Forelimb muscle (tissue), 1 donor: Measurements from ENCODE around the gene SFI1. TPM values are rescaled to one million over a fixed set of nuclear protein-coding genes. Genes with fewer than 3 reads are reported as not detected.
A peak's percentile ranks its signal among the peaks of the same experiment; 100 is the strongest.
"Not testable (repeated sequence)": the region's sequence is repeated elsewhere in the genome, so short reads cannot be mapped to it uniquely, and the experiment has no call there.

Source experiments
- DNase-seq: peaks from one replicate; pipeline ENCODE4 v3.0.0-alpha.2; 2013; ENCODE audit warnings: low read depth
- polyA plus RNA-seq: library from polyadenylated mRNA; unstranded; fragments of 120-200 nt; gene quantifications from one replicate; pipeline ENCODE4 v1.2.1, GENCODE V29; 2013; ENCODE audit not compliant: insufficient read length

Gene SFI1
- polyA plus RNA-seq, 1 donor = 9.6 TPM

- DNase-seq = no peak
Observed at GRCh38 chr22:31635638-31636306, 139.4 kb downstream of the SFI1 start.

DNA sequence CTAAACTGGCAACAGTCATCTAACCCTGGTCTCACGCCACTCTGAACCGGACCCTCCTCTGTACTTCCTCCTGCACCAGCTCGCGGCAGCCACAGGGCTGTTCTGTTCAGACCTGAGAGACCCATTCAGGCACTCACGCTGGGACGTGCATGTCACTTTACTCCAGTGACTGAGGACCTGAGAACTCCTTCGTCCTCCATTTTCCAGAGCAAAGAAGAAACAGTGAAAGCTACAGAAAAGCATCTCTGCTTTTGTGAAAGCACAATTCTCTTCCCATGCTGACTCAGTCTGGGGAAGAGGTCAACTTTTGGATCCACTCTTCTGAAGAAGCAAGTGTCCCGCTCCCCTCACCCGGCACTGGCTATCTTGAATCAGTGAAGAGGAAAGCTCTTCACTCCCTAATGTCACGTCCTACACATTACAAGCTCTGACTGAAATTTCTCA, 141.1 kb downstream of the SFI1 start:
- no peak for DNase-seq

DNA sequence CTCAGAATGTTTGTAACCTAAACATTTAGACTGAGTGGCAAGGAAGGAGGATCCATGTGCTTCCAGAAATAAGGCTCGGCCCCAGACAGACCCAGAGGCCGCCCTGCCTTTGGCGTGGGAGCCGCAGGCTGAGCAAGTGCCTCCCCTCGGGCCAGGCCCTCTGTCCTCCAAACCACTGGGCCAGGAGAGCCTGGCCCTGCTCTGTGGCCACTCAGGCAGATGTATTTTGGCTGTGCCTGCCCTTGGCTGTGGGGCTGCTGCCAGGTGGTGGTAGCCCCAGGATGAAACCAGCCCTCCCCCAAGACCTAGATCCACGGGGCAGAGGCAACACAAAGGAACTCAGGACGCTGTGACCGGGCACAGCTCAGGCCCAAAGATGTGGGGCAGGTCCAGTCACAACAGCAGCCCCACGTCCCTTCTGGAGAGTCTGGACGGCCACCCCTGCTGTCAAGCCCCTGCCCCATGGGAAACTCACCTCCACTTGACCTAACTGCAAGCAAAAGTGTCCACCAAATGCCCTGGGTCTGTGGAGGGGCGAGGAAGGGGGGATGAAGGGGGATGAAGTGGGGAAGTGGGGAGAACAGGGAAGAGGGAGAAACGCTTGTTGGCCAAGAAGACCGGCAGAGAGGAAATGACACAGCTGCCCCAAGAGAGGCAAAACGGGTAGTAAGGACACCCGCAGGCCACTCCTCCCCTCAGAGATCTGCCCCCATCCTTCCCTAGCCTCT, 141.7 kb downstream of the SFI1 start:
- DNase-seq = no peak

GRCh38 chr22:31639436-31640039, 143.2 kb downstream of the SFI1 start:
- DNase-seq = no peak

- no peak for DNase-seq
Observed at GRCh38 chr22:31646186-31647019, 150.1 kb downstream of the SFI1 start.

- DNase-seq = no peak
Observed at GRCh38 chr22:31647066-31647465, 150.7 kb downstream of the SFI1 start.

DNA sequence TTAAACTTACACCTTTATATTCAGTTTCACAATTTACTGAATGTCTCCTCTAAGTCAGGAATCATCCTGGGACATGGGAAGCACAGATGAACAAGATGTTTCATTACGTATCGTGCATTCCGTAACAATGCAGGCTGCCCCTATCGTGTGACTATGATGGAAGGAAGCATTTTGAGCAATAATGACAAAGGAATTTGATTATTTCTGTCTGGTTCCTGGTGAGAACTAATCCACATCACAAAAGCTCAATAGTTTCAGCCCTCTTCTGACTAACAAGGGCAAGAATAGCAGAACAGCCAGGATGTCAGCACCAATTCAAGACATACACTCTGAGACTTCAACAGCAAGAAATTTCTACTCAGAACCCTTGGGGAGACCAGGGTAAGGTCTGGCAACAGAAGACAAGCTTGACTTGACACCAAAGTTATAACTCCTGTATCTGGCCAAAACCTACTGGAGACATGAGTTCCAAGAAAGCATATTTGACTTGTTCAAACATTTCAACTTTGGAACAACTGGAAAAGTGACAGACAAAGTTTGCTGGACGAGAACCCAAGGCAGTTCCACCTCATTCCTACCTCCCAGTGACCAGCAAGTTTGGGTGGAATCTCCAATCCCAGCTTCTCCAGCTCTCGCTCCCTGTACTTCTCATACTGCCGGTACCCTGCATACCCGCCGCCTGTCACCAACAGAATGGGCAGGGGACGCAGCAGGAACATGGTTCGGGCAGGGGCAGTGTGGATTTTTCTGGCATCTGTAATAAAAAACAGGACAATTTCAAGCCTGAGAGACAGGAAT, 151.4 kb downstream of the SFI1 start:
- DNase-seq = no peak

- no peak for DNase-seq
Observed at GRCh38 chr22:31650391-31650790, 154.1 kb downstream of the SFI1 start.

DNA sequence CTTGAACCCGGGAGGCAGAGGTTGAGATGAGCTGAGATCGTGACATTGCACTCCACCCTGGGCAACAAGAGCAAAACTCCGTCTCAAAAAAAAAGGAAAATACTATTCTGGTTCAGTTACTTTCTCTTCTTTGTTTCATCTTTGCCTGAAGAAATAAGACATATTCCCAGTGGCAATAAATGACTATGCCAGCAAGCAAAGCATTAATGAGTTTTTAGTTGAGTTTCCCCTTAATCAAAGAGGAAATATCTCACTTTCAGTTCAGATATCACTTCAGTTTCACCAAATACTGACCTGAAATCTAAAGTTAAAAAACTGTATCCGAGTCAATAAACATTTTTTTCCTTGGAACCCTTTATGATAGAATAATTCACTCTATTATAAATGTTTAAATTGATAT, 155.3 kb downstream of the SFI1 start:
- no peak for DNase-seq

- DNase-seq = no peak
Observed at GRCh38 chr22:31652088-31652487, 155.8 kb downstream of the SFI1 start.

DNA sequence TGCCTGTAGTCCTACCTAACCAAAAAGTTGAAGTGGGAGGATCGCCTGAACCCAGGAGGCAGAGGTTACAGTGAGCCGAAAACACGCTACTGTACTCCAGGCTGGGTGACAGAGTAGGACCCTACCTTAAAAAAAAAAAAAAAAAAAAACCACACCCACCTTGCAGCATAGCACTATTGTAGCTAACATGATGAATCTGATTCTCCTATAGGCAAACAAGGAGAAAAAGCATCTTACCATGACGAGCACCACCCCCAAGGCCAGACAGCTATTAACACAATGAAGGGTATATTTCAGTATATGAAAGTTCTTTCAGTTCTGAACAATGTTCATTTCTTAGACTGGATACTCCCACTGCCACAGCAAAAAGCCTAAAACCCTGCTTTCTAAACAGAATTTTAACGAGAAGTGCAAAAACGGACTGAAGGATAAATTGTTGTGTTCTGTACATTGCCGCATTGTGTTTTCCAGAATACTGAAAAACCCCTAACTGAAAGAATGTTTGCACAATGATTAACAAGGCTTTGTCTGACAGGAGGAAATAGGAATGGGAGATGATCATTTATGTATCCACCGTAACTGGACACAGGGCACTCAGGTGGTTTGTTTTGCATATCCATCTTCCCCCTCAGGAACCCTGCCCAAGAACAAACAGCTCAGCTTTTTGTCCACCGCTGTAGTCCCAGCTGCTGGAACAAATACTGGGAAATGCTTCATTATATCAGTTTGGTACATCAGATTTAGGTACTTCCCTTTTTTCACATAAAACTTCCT, 156.8 kb downstream of the SFI1 start:
- no peak for DNase-seq

GRCh38 chr22:31653944-31654343, 157.6 kb downstream of the SFI1 start:
- DNase-seq = no peak

DNA sequence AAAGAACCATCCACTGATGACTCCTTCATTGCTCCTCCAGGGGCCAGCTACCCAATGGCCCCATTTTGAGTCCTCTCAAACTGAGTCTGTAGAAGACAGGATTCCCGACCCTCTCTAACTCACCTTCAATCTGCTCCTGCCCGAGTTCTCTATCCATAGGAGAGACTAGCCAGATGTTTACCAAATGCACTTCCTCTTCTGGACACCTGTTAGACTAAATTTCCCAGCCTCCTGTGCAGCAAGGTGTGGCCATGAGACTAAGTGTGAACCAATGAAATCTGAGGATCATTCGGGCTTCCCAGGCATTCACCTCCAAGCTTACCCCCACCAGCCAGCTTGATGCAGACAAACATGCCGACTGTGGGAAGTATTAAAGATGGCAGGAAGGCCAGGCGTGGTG, 158.1 kb downstream of the SFI1 start:
- DNase-seq = no peak

DNA sequence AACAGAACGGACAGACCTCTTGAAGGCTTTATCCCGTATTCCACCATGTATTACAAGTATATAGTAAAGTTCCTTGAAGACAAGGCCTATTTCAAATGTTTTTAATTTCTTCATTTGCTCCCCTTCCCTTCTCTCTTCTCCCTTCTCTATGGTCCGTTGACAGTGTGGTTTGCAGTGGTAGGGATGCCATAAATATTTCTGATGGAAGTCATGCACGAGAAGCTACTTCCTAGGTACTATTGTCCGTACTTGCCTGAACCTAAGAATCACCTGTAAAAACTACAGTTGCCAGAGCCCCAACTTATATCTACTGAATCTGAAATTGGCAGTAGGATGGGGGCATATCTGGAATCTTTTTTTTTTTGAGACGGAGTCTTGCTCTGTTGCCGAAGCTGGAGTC, 162.9 kb downstream of the SFI1 start:
- DNase-seq = no peak

- DNase-seq = not testable (repeated sequence)
Observed at GRCh38 chr22:31660860-31661341, 164.6 kb downstream of the SFI1 start.

DNA sequence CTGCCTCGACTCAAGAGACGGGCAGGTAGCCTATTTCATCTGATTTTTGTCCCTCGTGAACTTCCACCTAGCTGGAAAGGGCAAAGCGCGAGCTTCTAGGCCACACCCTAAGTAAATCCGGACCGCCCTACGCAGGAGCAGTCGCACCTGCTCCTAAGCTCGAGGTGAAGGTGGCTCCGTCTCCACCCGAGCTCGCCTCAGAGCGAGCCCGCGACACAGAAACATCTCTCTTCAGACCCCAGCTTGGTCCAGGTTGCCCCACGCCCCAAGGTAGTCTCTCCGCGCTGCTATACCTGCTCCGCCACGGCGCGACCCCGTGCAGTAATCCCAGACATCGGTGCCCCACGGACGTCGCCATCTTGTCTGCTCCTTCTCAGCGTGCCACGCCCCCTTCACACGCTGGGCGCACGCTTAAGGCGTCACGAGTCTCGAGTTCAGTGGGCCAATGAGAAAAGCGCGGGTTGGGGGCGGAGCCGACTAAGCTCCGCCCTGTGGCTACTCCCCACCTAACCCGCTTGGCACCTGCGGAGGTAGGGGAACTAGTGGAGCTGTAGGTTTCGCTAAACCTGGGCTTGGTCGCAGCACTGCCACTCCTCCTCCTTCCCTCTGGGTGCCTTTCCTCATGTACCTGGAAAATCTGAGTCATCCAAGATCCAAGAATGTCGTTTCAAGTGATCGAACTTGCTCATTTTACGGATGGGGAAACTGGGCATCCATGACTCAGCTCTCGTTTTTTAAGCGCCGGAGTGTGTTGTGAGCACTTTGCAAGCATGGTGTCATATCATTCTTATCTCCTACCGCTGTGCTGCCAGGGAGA, 165.7 kb downstream of the SFI1 start, which contains the start of gene PISD:
TSS of gene PISD (minus strand) at position 365 of the 817 bp plus-strand sequence. CDS start at position 358, 7 bp downstream.
- peak; percentile 91 for DNase-seq

DNA sequence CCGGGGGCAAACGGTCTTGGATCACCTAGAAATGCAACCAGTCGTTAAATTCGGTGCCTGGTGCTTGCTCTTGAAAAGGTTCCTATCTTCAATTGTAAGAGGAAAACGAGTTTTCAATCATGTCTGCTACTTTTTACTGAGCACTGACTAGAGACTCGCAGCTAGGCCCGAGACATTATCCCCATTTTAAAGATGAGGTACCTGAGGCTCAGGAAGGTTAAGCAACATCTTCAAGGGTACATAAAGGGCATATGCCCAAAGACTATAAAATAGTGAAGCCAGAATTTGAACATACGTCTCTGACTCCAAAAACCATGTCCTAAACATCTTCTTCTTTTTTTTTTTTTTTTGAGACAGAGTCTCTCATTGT, 166.3 kb downstream of the SFI1 start:
- DNase-seq = no peak
